SK-N-SH treated with all-trans-retinoic acid at 6 μM for 48 hours (cell line): Measurements from ENCODE around the gene SLC25A22.

Source experiments
- ARNTL ChIP-seq: fragments of 450-650 bp; formaldehyde crosslinking; IDR thresholded peaks from 2 replicates; pipeline ENCODE4 v1.5.0; 2020; ENCODE audit warnings: low read depth, mild to moderate bottlenecking, moderate library complexity, borderline replicate concordance
- ESRRG ChIP-seq: fragments of 250-450 bp; sonication (Bioruptor Pico); IDR thresholded peaks from 2 replicates; pipeline ENCODE4 v1.6.1; 2021; ENCODE audit warnings: mild to moderate bottlenecking
- ISL1 ChIP-seq: fragments of 250-450 bp; sonication (Bioruptor Pico); IDR thresholded peaks from 2 replicates; pipeline ENCODE4 v2.1.2; 2022; ENCODE audit warnings: mild to moderate bottlenecking, moderate library complexity
- OSR1 ChIP-seq: fragments of 250-450 bp; sonication (Bioruptor Pico); IDR thresholded peaks from 2 replicates; pipeline ENCODE4 v1.8.0; 2022; ENCODE audit warnings: moderate library complexity, mild to moderate bottlenecking, inconsistent platforms
- POU6F1 ChIP-seq: fragments of 250-450 bp; sonication (Bioruptor Pico); IDR thresholded peaks from 2 replicates; pipeline ENCODE4 v1.8.0; 2021; ENCODE audit warnings: low read depth, mild to moderate bottlenecking, moderate library complexity, borderline replicate concordance
- PPARA ChIP-seq: fragments of 250-450 bp; sonication (Bioruptor Pico); IDR thresholded peaks from 2 replicates; pipeline ENCODE4 v1.5.0; 2020; ENCODE audit warnings: mild to moderate bottlenecking, borderline replicate concordance
- RARB ChIP-seq: fragments of 250-450 bp; sonication (Bioruptor Pico); IDR thresholded peaks from 2 replicates; pipeline ENCODE4 v1.8.0; 2021; ENCODE audit warnings: mild to moderate bottlenecking, moderate library complexity
- TCF4 ChIP-seq: fragments of 250-450 bp; sonication (Bioruptor Pico); IDR thresholded peaks from 2 replicates; pipeline ENCODE4 v1.8.0; 2021; ENCODE audit warnings: mild to moderate bottlenecking, moderate library complexity, borderline replicate concordance
- TOX ChIP-seq: fragments of 250-450 bp; sonication (Bioruptor Pico); IDR thresholded peaks from 2 replicates; pipeline ENCODE4 v1.8.0; 2021; ENCODE audit warnings: mild to moderate bottlenecking, moderate library complexity, borderline replicate concordance
- TSHZ2 ChIP-seq: fragments of 250-450 bp; sonication (Bioruptor Pico); IDR thresholded peaks from 2 replicates; pipeline ENCODE4 v1.5.0; 2020; ENCODE audit warnings: mild to moderate bottlenecking, moderate library complexity
- ZFP3 ChIP-seq: fragments of 250-450 bp; sonication (Bioruptor Pico); IDR thresholded peaks from 2 replicates; pipeline ENCODE4 v1.5.0; 2020; ENCODE audit warnings: mild to moderate bottlenecking, moderate library complexity
- ZNF565 ChIP-seq: fragments of 450-650 bp; formaldehyde crosslinking; conservative IDR thresholded peaks from 2 replicates; pipeline ENCODE4 v1.5.0; 2020; ENCODE audit warnings: low read depth, mild to moderate bottlenecking, moderate library complexity
- ZNF70 ChIP-seq: fragments of 450-650 bp; formaldehyde crosslinking; IDR thresholded peaks from 2 replicates; pipeline ENCODE4 v1.5.0; 2020; ENCODE audit warnings: mild to moderate bottlenecking, moderate library complexity

- no peak for TF ChIP-seq TSHZ2 (CRISPR knock-in tag)
- no peak for TF ChIP-seq PPARA (CRISPR knock-in tag)
- TF ChIP-seq POU6F1 (CRISPR knock-in tag), result no peak
- no peak for TF ChIP-seq ZNF565 (CRISPR knock-in tag)
- no peak for TF ChIP-seq TCF4
- TF ChIP-seq OSR1 (CRISPR knock-in tag), result no peak
- no peak for TF ChIP-seq ARNTL
- no peak for TF ChIP-seq ZFP3 (CRISPR knock-in tag)
- TF ChIP-seq ISL1, result no peak
- TF ChIP-seq TOX (CRISPR knock-in tag), result no peak
- TF ChIP-seq RARB (CRISPR knock-in tag), result no peak
- TF ChIP-seq ESRRG (CRISPR knock-in tag), result no peak
- no peak for TF ChIP-seq ZNF70 (CRISPR knock-in tag)
These were observed 20.5 kb downstream of the SLC25A22 start, which contains the start of gene GATD1 for GRCh38 chr11:777288-778255.
